ENCODE results near the gene IL22RA1. TPM values are rescaled to one million over a fixed set of nuclear protein-coding genes. Genes with fewer than 3 reads are reported as not detected.

IL22RA1 gene
- total RNA-seq, 1 donor from 2014 or later, result 0.83 TPM

GRCh38 chr1:24126672-24127023 lies 16.3 kb downstream of the IL22RA1 start:
- intact Hi-C loops (cut with DNase I), result no loop called here
- DNase-seq (no peak), ATAC-seq (no peak)
- Histone ChIP-seq H3K4me3 (no peak overlapping the region), H3K9me3 (peaks cover 12% of the 10 kb centered on the region), H3K27me3 (ENCODE audit: low read depth) (no peaks in the 10 kb centered on the region), H3K36me3 (no peaks in the 10 kb centered on the region), H3K27ac (no peak overlapping the region), H3K4me1 (no peaks in the 10 kb centered on the region)
- TF ChIP-seq CTCF (IDR thresholded peaks at IDR 0.05), result no peak

GRCh38 chr1:24126018-24126671 lies 16.8 kb downstream of the IL22RA1 start:
- no peaks in the 10 kb centered on the region for H3K27me3 ChIP-seq (ENCODE audit: low read depth)
- no peak for TF ChIP-seq CTCF (IDR thresholded peaks at IDR 0.05)
- H3K9me3 ChIP-seq, result peaks cover 11% of the 10 kb centered on the region
- no peak overlapping the region for H3K27ac ChIP-seq
- ATAC-seq, result no peak
- no peaks in the 10 kb centered on the region for H3K4me1 ChIP-seq
- no peak for DNase-seq
- intact Hi-C loops (cut with DNase I), result no loop called here
- H3K36me3 ChIP-seq, result no peaks in the 10 kb centered on the region
- no peak overlapping the region for H3K4me3 ChIP-seq

DNA sequence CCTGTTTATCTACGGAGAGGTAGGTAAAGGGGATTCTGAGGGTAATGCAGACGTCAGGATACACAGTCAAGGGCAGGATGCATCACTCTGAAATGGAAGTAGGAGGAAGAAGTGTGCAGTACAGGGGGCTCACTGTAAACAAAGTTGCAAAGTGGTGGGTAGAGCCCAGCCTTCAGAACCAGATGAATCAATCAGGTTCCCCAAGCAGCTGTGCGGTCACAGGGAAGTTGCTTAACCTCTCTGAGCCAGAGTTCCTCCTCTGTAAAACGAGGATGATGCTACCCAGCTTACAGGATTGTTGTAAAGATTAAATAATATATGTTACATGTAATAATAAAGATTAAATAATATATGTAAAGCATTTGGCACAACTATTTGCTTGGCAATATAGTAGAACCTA lies 17.5 kb downstream of the IL22RA1 start:
- Histone ChIP-seq H3K36me3 (no peaks in the 10 kb centered on the region), H3K9me3 (peaks cover 5% of the 10 kb centered on the region), H3K27ac (no peak overlapping the region), H3K4me3 (no peak overlapping the region), H3K4me1 (peaks cover 4% of the 10 kb centered on the region), H3K27me3 (ENCODE audit: low read depth) (no peaks in the 10 kb centered on the region)
- TF ChIP-seq CTCF (IDR thresholded peaks at IDR 0.05), result no peak
- ATAC-seq (no peak), DNase-seq (peak; percentile 10)
- intact Hi-C loops (cut with DNase I), result no loop called here

GRCh38 chr1:24124980-24125379 lies 18.0 kb downstream of the IL22RA1 start:
- peaks cover 8% of the 10 kb centered on the region for H3K4me1 ChIP-seq
- no peak for TF ChIP-seq CTCF (IDR thresholded peaks at IDR 0.05)
- H3K36me3 ChIP-seq, result no peaks in the 10 kb centered on the region
- no peak overlapping the region for H3K4me3 ChIP-seq
- peaks cover 1% of the 10 kb centered on the region for H3K9me3 ChIP-seq
- H3K27ac ChIP-seq, result no peak overlapping the region
- intact Hi-C loops (cut with DNase I), result no loop called here
- ATAC-seq (no peak), DNase-seq (no peak)
- H3K27me3 ChIP-seq (ENCODE audit: low read depth), result no peaks in the 10 kb centered on the region

DNA sequence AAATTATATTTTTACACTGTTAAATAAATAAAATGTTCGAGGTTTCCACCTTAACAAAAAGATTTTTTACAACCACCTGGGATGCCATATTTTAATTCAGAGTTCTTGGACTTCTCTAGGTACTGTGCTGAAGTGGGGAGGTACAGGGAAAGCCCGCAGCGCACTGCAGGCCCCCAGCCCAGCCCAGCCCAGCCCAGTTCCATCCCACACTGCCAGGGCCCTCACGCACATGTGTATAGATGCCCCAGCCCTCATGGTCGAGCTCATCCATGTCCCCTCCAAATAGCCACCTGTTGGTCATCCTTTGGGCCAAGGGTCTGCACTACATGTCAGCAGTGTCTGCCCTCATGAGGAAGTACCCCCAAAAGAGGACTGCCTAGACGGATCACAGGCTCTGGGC lies 19.3 kb downstream of the IL22RA1 start:
- H3K4me3 ChIP-seq, result no peak overlapping the region
- H3K27me3 ChIP-seq (ENCODE audit: low read depth), result no peaks in the 10 kb centered on the region
- no peaks in the 10 kb centered on the region for H3K36me3 ChIP-seq
- H3K9me3 ChIP-seq, result no peaks in the 10 kb centered on the region
- no peak for ATAC-seq
- intact Hi-C loops (cut with DNase I), result no loop called here
- no peak for TF ChIP-seq CTCF (IDR thresholded peaks at IDR 0.05)
- H3K27ac ChIP-seq, result no peak overlapping the region
- DNase-seq, result peak; percentile 24
- peaks cover 11% of the 10 kb centered on the region for H3K4me1 ChIP-seq

Measured in lower lobe of right lung (tissue), 2 donors.